Stimulated activated CD8-positive, alpha-beta memory T cell treated with anti-CD3 and anti-CD28 coated beads, Interleukin-4, amount 100 ng/mL, for 24 hours (primary cell): ENCODE results near the gene TUBE1.
"Not testable (repeated sequence)": the region's sequence is repeated elsewhere in the genome, so short reads cannot be mapped to it uniquely, and the experiment has no call there.

Experiments
- DNase-seq: peaks from one replicate; pipeline ENCODE4 v3.0.0-alpha.2; 2020; ENCODE audit warnings: low read depth

Gene TUBE1

DNA sequence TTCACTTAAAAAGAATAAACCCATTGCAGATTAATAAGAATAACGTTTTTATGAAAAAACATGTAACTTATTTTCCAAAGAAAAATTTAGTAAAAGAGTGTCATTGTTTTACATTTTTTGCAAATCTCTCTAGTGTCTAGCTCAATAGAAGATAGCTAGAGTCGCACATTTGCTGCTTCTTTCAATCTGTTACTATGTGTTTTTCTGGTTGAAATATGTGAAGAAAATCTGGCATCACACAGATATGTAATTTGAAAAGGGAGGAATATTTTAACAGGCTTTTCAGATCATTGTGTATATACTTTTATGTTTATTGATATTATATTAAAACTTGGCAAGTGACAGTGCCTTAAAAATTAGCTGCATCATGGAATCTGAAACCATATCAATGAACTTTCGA is 24.3 kb downstream of the TUBE1 start:
- no peak for DNase-seq

DNA sequence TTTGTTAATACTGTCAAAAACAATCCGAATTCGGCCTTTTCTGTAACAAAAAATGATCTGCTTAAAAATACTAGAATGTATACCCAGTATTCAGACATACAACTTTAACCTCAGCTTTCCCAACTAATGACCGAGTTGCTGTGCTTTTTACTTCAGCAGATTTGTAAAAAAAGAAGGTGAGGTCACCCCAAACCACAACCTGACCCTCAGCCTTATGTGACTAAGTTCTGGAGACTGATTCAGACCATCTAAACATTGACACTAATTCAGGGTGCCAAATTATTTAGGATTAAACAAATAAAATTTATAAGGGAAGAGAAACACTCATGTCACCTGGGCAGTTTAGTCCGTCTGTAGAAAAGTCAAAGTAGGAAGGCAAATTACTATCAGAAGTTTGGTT is 25.7 kb downstream of the TUBE1 start:
- no peak for DNase-seq

DNA sequence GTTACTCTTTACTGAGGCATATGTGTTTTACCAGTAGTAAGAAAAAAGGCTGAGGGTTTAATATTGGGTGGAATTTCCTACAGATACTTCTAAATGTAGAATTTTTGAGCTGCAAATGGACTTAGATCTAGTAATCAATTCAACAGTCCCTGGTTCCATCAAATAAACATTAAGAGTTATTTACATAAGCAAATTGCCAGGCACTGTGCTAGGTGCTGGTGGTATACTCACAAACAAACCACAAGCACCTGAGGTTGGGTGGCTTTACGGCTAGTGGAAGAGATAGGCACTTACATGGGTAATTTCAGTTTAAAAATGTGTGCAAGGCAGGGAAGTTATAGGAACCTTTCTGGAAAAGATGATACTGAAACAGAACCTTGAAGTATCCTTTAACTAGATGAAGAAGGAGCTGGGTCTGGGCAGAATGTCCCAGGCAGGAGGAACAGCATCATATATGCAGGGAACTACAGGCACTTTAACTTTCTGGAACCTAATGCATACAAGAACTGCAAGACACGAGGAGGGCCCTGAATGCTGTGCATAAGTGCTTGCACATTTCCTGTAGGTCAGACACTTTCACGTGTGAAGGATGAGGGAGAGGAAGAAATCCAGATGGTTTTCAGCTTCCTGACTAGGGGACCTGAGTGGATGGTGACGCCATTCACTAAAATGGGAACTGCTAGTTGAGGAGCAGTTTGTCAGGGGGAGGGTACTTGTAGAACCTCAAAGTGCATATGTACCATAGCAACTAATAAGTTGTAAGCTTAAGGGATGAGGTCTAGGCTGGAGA is 28.8 kb downstream of the TUBE1 start:
- no peak for DNase-seq

DNA sequence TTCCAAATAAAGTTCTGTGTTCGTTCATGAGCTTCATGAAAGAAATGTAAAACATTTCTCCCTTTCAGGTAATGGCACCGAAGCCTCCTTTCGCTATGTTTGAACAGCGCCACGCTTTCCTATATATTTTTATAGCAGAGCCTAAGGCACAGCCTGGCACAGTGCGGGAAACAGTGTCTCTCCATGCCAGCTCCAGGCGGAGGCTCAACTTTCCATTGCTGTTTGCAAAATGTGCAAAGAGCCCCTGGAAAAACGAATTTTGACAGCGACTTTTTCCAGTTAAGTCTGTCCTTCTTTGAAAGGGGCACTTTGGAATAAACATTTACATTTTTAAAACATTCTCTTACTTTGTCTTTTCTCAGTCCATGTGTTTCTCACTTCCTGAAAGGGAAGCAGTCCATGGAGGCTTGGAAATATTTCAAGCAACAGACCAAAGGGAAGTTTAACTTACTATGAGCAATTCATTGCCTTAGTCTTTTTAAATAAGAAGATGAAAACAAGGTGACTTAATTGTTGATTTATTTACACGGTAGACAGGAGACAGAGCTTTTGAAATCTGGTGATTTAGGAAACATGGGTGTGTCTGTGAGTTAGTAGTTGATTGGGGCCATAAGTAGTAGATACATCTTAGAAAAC is 32.6 kb downstream of the TUBE1 start:
- DNase-seq: no peak

DNA sequence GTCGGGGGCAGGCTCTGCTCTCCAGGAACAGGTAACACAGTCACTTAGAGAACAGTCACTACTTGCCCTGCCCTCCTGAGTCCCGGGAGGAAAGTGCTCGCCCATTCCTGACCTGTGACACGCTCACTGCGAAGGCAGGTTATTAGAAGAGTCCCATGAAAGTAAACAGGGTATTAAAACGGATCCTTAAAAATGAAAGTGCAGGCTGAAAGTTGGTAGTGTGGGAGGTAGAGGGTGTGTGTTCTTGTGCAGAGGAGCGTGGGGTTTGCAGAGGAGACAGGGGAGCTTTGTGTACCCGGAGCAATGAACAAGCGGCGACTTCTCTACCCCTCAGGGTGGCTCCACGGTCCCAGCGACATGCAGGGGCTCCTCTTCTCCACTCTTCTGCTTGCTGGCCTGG is 33.3 kb downstream of the TUBE1 start, which contains the start of gene CCN6:
TSS of gene CCN6 (plus strand) at position 104 of the 400 bp plus-strand sequence. CDS start at position 358, 254 bp downstream.
- no peak for DNase-seq

DNA sequence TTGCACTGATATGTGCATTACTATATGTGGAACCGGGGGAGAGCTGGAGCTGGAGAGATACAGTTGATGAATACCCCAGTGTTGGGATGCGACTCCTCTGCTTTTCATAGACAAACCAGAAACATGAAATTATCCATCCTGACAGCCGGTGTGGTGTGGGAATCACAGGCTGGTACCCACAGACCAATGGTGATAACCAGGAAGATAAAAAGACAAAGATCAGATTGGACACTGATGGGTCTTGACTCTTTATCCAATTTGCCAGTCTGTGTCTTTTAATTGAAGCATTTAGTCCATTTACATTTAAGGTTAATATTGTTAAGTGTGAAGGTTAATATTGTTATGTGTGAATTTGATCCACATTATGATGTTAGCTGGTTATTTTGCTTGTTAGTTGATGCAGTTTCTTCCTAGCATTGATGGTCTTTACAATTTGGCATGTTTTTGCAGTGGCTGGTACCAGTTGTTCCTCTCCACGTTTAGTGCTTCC is 36.0 kb downstream of the TUBE1 start:
- DNase-seq: not testable (repeated sequence)

DNA sequence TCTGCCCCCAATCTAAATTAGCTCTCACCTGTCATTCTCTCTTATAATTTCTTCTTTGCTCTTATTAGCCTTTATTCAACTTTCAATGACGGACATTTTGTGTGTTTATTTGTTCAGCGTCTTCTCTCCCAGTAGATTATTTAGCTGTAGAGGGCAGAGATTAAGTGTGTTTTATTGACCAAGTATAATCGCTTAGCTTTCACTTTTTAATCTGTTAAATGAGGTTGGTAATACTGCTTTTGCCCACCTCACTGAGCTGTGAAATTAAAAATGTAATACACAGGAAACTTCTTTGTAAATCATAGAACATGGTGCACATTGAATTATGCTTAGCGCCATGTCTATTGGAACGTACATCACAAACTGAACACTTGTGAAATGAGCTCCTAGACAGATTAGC is 36.9 kb downstream of the TUBE1 start:
- no peak for DNase-seq

DNA sequence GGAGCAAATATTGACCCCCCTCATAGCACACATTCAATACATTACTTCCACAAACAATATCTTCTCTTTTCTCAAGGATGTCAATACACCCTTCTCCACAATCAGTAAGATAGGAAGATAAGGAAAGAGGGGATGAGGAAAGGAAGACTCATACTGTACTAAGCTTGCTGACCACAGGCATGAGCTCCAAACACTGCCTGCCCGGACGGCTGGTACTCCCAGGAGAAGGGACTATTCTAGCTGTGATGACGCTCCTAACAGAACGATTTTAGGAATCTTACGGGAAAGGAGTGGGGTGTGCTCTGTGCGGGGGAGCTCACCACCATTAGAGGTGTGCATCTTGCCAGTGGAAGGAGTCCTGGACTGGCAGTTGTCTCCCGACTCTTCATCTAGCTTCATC is 37.3 kb downstream of the TUBE1 start:
- no peak for DNase-seq

DNA sequence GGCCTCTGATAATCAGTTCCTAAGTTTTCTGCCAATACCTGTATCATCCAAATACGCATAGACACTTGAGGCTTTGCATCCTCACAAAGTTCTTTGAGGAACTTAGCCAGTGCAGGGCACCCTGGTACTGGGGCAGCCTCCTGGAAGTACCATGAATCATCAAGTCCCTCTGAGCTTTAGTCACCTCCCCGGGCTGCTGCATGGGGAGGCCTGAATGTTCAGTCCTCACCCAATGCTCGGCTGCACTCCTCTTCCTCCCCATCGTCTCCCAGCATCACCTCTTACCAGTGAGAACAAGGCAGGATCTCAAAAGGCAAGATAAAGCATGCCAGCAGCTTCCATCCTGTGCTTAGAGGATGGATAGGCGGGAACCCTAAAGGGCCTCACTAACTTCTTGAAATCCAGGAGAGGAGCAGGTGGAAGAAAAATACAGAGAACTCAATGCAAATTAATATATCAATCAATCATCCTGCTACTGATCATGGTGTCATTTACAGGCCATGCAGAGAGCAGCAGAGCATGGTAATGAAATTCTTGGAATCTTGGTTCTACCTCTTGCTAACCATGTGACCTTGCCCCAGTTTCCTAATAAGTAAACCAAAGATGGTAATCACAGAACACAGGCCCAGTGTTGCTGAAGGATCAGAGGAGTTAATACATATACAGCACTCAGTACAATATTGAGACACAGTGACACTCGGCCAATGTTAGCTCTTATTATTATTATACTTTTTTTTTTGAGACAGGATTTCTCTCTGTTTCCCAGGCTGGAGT is 38.1 kb downstream of the TUBE1 start:
- DNase-seq: no peak

DNA sequence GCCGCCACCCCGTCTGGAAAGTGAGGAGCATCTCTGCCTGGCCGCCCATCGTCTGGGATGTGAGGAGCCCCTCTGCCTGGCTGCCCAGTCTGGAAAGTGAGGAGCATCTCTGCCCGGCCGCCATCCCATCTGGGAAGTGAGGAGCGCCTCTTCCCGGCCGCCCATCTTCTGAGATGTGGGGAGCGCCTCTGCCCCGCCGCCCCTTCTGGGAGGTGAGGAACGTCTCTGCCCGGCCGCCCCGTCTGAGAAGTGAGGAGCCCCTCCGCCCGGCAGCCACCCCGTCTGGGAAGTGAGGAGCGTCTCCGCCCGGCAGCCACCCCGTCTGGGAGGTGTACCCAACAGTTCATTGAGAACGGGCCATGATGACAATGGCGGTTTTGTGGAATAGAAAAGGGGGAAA is 39.8 kb downstream of the TUBE1 start:
- not testable (repeated sequence) for DNase-seq

DNA sequence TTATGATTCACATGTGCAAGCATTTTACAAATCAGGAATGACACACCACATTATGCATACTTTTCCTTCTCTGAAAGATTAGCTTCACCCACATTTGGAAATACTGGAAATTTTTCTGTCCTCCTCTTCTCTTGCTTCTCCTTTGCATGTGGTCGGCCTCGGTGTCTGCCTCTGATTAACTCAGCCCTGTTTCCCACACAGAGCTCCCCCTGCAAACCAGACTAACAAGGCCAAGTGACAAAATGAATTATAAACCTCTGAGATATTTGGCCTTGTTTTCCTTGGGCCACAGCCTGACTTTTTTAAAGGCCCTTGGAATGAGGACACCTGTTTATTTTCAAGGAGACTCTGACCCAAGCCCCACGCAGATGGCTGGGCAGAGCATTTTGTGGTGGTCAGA is 42.4 kb downstream of the TUBE1 start:
- no peak for DNase-seq

DNA sequence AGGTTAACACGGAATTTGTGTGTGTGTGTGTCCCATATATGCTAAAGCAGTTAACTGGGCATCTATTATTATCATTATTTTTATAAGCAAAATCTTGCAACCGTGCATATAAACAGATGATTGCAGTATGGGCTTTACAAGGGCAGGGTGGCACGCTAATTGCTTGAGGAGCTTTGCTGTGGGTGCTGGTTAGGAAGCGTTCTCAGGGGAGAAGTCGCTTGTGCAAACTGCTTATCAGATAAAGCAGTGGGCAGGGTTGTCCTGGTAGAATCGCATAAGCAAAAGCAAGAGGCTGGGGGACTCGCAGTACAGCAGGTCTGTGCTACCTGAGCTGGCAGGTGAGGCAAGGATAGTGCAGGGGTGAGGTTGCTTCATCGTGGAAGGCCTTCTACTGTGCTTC is 43.1 kb downstream of the TUBE1 start:
- no peak for DNase-seq

DNA sequence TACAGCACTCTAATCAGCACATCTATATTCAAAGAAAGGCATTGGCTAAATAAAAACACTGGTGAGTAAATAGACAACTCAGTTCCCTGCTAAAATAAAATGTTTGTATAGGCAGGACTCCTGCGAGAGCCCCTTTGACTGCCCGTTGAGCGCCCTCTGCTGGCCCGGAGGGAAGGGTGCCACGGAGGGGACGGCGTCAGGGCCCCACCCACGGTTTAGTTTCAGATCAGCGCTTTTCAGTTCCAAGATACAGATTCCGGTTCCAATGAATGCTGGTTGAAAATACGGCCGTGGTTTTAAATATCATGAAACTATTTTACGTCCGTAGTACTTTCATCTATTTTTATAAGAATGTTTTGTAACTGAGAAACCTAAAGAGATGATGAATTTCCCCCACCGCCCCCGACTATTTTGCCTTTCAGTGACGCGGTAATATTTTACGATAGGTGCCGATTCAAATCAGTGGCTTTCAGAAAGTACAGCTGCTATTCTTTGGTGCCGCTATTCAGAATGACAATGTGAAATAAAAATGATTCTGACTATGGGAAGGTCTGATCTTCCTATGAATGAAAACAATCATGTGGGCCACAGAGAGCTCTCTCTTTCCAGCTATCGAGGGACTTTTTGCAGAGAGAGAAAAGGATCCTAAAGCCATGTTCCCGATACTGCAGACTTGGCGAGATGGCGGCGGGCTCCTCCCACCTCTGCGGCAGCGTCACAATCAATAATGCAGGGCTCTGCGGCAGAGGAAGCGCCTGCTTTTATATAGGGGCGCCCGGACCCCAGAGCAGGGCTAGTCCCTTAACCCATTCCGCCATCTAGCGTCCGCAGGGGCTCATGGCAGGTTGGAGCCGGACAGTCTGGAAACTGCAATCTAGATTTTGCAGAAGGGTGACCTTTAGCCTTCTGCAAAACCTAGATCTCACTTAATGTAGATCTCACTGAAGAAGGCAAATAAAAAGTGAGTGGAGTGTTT is 44.0 kb downstream of the TUBE1 start:
- DNase-seq: peak; percentile 87

DNA sequence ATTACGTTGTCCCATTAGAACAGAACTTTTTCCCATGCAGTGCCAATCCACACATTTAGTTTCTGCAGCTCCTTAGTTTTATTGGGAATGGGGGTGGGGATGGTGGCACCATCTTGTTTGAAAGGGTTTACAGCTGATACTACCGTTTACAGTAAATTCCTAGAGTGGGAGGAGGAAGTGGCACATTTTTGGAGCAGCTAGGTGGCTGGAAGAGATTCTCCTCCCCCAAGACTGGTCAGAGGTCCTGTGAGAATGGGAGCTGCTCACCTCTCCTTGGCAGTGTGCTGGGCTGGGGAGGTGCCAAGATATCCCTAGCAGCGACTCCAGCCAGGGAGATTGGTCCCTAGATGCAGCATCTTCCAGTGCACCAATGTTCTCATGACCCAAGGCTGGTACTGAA is 45.7 kb downstream of the TUBE1 start:
- no peak for DNase-seq

DNA sequence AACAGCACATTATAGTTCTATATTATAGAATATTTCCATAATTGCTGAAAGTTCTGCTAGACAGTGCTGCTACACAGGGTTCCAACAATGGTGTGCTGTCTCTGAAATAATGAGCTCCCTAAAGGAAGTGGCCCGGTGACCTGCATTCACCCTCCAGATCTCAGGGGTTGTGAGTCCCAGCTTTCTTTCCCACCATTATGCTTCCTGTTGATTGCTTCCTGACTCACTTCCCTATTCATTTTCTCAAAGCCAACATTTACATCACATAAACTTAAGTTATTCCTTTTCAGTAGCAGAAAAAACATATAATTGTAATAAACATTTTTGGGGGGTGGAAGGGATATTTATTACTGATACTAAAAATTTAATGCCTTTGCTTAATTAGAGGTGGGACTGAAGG is 46.3 kb downstream of the TUBE1 start:
- DNase-seq: no peak

DNA sequence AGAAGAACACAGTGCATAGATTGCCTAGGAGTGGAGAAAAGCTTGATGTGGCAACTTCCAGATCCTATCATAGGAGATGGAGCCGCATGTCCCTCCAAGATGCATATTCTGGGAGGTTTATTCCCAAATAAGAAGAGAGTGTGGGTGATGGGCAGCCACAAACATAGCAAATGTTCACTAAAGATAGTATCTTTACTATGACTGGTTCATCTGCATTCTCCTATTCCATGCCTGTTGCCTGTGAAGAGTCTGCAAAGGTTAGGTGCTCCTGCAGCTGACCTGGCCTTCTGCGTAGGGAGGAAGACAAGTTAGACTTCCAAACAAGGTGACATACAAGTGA is 47.9 kb downstream of the TUBE1 start:
- no peak for DNase-seq

DNA sequence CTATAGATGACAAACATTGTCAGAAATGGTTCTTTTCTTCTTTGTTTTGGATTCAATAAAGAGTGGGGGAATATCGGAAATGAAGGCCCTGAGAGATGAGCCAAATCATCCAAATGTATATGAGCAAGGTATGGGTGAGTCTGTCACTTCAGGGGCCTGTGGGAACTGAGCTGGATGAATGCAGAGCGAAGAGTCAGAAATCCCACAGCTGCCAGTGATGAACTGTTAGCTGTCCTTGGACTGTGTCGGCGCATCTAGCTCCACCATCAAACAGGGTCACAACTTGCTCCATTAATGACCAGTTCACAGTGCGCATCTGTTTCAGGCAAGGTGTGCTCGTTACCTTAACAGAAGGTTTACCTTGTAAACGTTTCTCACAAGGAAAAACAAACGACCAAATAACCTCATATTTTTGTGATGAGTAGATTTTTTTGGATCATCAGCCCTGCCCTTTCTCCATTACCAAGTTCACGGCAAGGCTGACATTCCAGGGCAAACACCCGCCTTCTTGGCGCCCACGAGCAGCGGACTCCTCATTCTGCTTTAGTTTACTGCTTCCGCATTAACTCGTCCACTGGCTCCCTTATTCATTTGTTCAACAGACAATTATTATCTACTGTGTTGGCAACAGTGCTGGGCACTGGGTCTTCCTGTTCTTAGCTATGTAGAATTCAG is 48.4 kb downstream of the TUBE1 start:
- DNase-seq: no peak

DNA sequence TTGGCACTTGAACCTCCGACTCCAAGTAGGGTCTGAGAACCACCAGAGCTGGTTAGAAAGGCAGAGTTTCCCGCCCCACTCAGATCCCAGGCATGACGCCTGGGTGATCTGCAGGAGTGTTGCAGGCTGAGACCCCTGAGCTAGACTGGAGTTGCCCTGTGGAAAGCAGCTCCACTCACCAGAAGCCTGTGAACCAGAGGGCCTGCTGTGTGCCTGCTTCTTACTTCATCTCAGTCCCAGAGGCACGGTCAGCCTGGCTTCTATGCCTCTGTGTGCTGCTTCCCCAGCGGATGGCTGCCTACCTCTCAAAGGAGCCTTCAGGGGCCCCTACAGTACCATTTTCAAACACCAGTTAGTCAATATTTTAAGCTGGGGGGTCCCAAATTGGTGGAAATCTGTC is 49.0 kb downstream of the TUBE1 start:
- DNase-seq: no peak

DNA sequence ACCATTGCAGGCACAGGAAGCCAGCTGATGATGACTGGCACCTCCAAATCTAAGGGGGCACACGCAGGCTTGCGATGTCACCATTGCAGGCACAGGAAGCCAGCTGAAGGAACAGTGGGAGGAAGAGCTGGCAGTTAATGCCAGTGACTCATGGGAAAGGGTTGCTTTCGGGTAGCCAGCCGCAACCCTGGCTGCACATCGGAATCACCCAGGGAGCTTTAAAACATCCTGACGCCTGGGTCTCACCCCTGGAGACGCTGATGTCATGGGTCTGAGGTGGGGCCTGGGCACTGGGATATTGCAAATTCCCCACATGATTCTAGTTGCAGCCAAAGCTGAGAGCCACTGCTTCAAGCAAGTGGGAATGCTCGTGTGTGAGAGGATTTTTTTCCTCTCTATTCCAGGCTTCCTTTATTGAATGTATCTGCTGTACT is 49.5 kb downstream of the TUBE1 start:
- no peak for DNase-seq

DNA sequence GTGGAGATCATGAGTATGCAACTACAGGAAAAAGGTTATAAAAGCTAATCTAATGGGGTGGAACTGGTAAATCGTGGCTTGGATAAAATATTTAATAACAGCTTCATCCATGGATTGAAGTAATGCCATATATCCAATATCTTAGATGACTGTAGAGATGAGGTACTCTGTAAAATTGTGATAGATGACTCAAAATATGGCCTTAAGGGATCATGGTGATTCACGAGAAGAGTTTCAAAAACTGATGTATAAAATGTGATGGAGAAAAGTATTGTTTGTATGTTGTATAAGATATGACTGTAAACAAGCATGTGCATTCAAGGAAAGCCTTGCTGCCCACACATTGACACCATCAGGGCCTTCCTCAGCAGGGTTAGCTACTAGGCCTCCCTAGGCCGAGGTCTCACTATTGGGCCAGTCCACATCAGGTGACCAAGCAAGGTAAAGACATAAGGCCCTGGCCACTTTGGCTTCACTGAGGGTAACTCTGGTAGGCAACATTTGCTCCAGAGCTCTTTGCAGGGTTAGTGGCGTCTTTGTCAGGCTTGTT is 51.1 kb downstream of the TUBE1 start:
- no peak for DNase-seq

DNA sequence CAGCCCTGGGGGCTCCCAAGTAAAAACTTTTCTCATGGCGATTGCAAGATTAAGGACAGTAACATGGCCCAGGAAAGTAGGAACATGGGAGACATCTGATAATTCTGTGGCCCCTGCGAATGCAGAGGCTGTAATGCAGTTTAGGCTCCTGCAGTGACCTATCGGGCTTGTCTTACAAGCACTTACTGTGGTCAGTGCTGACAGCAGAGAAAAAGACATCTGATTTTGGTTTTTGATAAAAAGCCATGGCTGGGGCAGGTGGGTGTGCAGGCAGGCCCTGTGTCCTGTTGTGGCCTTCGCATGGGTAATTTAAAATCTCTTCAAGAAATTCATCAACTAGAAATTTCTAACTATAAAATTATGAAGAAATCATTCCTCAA is 52.7 kb downstream of the TUBE1 start:
- no peak for DNase-seq
